Subcutaneous abdominal adipose tissue (tissue), 5 donors: ENCODE data around the gene LRFN2.

ENCODE experiments used
- H3K27ac ChIP-seq: one replicate; pipeline ENCODE4 v1.7.0; 2013; ENCODE audit warnings: low read depth, mild to moderate bottlenecking, inconsistent platforms, low read length, moderate library complexity
- H3K27me3 ChIP-seq, 5 donors: one replicate each; pipeline ENCODE4 v1.7.0; 2013; ENCODE audit warnings: low read length in 5 of 5, inconsistent platforms in 1 of 5; ENCODE audit not compliant: control insufficient read depth in 5 of 5, insufficient read depth in 4 of 5
- H3K36me3 ChIP-seq, 5 donors: one replicate each; pipeline ENCODE4 v1.7.0; 2013; ENCODE audit warnings: low read length in 5 of 5; ENCODE audit not compliant: control insufficient read depth in 5 of 5, insufficient read depth in 5 of 5
- H3K4me1 ChIP-seq, 5 donors: one replicate each; pipeline ENCODE4 v1.7.0; 2013; ENCODE audit warnings: low read length in 5 of 5, mild to moderate bottlenecking in 3 of 5, moderate library complexity in 1 of 5; ENCODE audit not compliant: control insufficient read depth in 5 of 5, insufficient read depth in 5 of 5
- H3K4me3 ChIP-seq, 5 donors: one replicate each; pipeline ENCODE4 v1.7.0; 2013; ENCODE audit warnings: low read length in 5 of 5, low read depth in 1 of 5
- H3K9ac ChIP-seq, 5 donors: one replicate each; pipeline ENCODE4 v1.7.0; 2013; ENCODE audit warnings: low read length in 5 of 5, mild to moderate bottlenecking in 4 of 5, moderate library complexity in 3 of 5
- H3K9me3 ChIP-seq, 5 donors: one replicate each; pipeline ENCODE4 v1.7.0; 2013; ENCODE audit warnings: low read length in 5 of 5; ENCODE audit not compliant: control insufficient read depth in 5 of 5
- donor health status: healthy.
- donor health status: healthy.
- donor health status: healthy.
- donor health status: healthy.
- donor health status: healthy.

Gene LRFN2

DNA sequence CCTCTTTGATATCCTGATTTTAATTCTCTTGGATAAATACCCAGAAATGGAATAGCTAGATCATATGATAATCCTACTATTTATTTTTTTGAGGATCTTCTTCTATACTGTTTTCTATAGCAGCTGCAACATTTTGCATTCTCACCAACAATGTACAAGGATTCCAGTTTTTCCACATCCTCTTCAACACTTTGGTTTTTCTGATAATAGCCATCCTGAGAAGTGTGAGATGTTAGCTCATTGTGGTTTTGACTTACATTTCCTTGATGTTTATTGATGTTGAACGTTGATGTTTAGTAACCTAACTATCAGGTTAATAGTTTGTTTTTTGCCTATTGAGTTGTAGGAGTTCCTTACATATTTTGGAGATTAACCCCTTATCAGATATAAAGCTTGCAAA is 217.3 kb downstream of the LRFN2 start:
- peaks cover 0 to 5% (median 3%) of the 10 kb centered on the region in 5 donors for H3K9me3 ChIP-seq
- H3K4me1 ChIP-seq, result no peaks in the 10 kb centered on the region
- no peaks in the 10 kb centered on the region for H3K27me3 ChIP-seq
- H3K9ac ChIP-seq, result no peak overlapping the region
- H3K4me3 ChIP-seq, result no peak overlapping the region
- no peaks in the 10 kb centered on the region for H3K36me3 ChIP-seq
- H3K27ac ChIP-seq, result no peak overlapping the region

DNA sequence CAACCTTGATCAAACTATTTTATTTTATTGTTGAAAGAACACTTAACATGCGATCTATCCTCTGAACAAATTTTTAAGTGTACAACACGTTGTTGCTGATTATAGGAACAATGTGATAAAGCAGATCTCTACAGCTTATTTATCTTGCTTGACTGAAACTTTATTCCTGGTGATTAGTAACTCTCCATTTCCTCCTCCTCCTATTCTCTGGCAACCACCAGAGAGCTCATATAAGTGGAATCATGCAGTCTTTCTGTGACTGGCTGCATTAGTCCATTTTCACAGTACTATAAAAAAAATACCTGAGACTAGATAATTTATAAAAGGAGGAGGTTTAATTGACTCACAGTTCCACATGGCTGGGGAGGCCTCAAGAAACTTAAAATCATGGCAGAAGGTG is 218.1 kb downstream of the LRFN2 start:
- H3K4me1 ChIP-seq, result no peaks in the 10 kb centered on the region
- peaks cover 0 to 5% (median 3%) of the 10 kb centered on the region in 5 donors for H3K9me3 ChIP-seq
- H3K36me3 ChIP-seq, result no peaks in the 10 kb centered on the region
- H3K4me3 ChIP-seq, result no peak overlapping the region
- no peak overlapping the region for H3K27ac ChIP-seq
- no peak overlapping the region for H3K9ac ChIP-seq
- no peaks in the 10 kb centered on the region for H3K27me3 ChIP-seq

DNA sequence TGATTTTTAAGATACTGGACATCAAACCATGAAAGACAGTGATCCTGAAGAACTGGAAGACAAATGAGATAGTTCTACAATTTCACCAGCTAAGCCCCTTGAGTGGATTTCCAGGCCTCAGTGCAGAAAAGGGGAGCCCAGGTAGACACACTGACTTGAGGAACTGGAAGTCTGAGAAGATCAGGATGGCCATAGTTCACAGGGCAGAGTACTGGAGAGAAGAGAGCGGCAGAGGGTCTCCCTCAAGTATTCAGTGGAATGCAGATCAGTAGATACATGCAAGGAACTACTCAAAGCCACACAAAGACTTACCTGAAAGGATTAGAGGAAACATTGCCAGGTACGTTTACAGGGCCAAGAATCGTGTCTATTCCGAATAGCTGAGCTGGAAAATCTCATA is 224.3 kb downstream of the LRFN2 start:
- H3K9ac ChIP-seq, result no peak overlapping the region
- H3K4me3 ChIP-seq, result no peak overlapping the region
- no peaks in the 10 kb centered on the region for H3K4me1 ChIP-seq
- H3K9me3 ChIP-seq, result peaks cover 0 to 5% (median 3%) of the 10 kb centered on the region in 5 donors
- H3K27ac ChIP-seq, result no peak overlapping the region
- peaks cover 0 to 15% (median 8%) of the 10 kb centered on the region in 5 donors for H3K27me3 ChIP-seq
- no peaks in the 10 kb centered on the region for H3K36me3 ChIP-seq

DNA sequence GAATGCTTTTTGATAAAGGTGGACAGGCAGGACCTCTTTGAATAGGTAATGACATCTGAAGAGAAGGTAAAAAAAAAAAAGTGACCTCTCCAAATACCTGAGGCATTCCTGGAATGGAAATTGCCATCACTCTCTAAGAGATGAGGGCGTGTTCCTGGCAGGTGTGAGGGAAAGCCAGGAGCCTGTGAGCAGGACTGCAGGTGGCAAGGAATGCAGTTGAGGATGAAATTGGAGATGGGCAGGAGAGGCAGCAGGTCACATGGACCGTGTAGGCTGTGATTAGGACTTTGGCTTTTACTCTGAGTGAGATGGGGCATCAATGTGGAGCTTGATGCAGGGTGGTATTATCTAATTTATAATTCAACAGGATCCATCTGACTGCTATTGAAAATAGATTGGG is 227.4 kb downstream of the LRFN2 start:
- peaks cover 0 to 15% (median 8%) of the 10 kb centered on the region in 5 donors for H3K27me3 ChIP-seq
- no peak overlapping the region for H3K4me3 ChIP-seq
- H3K27ac ChIP-seq, result no peak overlapping the region
- H3K9ac ChIP-seq, result no peak overlapping the region
- no peaks in the 10 kb centered on the region for H3K9me3 ChIP-seq
- no peaks in the 10 kb centered on the region for H3K4me1 ChIP-seq
- H3K36me3 ChIP-seq, result no peaks in the 10 kb centered on the region

DNA sequence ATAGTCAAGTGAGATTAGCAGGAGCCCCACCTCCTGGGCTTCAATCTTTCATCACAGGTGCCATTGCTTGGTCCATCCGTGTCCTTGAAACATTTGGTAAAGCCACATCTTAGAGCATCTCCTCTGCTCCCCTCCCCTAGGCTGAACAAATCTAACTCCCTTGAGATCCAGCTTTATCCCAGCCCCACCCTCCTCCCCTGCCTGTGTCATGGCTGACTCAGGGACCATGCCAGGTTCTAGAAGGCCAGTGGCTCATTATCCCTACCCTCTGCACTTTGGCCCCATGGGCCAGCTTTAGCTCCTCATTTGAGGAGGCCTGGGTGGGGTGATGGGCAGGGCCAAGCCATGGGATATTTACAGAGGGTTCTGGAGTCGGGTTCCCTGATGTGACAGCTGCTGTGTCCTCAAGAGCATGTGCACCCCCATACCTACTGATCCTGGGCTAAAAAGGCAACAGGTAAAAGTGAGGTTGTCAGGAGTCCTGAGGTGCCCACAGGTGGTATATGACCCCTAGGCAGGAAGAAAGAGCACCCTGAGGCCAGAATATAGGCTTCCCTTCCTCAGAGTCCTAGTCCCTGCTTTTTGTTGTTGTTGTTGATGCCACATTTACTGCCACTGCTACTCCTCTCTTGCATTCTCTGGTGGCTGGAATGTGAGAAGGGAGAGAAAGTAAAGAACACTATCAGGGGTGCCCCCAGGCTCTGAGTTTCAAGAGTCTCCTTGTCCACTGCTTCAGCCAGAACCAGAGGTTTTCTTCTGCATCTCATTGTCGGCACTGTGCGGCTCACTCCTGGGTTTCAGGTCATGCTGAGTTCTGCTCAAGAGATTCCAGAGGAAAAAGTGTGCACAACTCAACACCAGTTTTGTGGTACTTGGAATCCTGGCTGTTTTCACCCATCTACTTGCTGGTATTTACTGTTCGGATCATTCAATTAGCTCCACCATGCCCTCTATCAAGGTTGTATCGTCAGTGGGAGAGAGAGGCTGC is 228.4 kb downstream of the LRFN2 start:
- peaks cover 0 to 15% (median 8%) of the 10 kb centered on the region in 5 donors for H3K27me3 ChIP-seq
- H3K9me3 ChIP-seq, result no peaks in the 10 kb centered on the region
- no peak overlapping the region for H3K9ac ChIP-seq
- H3K4me3 ChIP-seq, result no peak overlapping the region
- no peak overlapping the region for H3K27ac ChIP-seq
- no peaks in the 10 kb centered on the region for H3K36me3 ChIP-seq
- H3K4me1 ChIP-seq, result peaks cover 0 to 4% (median 0%) of the 10 kb centered on the region in 5 donors

DNA sequence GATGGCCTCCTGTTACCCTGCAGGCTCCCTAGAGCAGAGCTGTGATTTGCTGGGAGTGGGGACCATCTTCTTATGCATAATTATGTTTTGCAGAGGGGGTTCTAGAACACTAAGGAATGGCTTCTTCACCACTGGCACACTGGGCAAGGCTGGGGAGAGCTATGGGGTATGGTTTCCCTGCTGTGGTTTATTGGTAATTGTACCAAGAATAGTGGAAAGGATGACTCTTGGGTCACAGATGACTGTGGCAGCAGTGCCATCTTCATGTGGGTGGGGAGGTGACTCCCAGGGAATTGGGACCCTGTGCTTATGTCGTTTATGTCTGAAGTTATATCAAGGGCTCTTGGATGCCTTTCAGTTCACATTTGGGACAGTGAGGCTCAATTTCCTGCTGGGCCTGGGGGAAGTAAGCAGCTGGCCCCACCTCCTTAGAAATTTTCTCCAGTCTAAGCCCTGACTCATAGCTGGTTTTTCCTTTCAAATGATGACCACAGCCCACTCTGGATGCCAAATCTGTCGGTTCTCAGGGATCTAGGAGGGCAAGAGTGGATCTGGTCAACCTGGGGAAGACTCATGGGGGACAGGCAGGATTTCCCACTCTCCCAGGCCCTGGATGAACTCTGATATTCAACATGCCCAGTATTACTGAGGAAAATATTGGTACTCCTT is 230.8 kb downstream of the LRFN2 start:
- Histone ChIP-seq H3K27ac (no peak overlapping the region), H3K27me3 (peaks cover 0 to 15% (median 8%) of the 10 kb centered on the region in 5 donors), H3K4me3 (no peak overlapping the region), H3K9ac (no peak overlapping the region), H3K9me3 (no peaks in the 10 kb centered on the region), H3K36me3 (no peaks in the 10 kb centered on the region), H3K4me1 (peaks cover 0 to 6% (median 0%) of the 10 kb centered on the region in 5 donors)

DNA sequence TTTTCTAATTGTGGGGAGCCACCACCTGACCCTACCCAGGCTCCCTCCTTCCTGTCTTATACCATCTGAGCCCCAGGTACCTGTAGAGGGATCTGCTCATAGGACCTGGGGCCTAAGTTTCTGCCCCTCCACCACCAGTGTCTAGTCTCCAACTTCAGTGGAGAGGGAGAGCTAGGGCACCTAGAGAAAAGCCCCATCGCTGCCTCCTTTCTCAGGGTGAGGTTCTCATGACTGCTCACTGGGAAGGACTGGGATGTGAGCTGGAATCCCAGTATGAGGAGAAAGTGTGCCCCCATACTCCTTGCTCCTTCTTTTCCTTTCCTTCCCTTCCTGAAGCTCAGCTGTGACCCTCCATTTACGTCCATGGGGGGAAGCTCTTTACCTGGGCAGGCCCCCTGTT is 231.6 kb downstream of the LRFN2 start:
- no peaks in the 10 kb centered on the region for H3K9me3 ChIP-seq
- H3K27ac ChIP-seq, result no peak overlapping the region
- no peak overlapping the region for H3K9ac ChIP-seq
- H3K4me1 ChIP-seq, result peaks cover 0 to 6% (median 0%) of the 10 kb centered on the region in 5 donors
- no peak overlapping the region for H3K4me3 ChIP-seq
- peaks cover 0 to 13% (median 7%) of the 10 kb centered on the region in 5 donors for H3K27me3 ChIP-seq
- H3K36me3 ChIP-seq, result no peaks in the 10 kb centered on the region

DNA sequence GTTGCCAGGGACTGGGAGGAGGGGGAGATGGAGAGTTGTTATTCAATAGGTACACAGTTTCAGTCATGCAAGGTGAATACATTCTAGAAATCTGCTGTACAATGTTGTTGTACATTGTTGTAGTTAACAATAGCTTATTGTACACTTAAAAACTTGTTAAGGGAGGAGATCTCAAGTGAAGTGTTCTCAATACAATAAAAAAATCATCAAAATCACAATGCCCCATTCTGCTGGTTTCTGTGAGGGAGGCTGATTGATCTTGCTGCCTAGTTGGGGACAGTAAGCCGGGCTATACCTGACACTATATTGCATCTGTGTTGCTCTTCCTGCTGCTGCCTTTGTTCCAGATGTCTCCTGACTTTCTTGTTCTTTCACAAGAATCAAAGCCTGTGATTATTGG is 232.1 kb downstream of the LRFN2 start:
- Histone ChIP-seq H3K36me3 (no peaks in the 10 kb centered on the region), H3K9me3 (no peaks in the 10 kb centered on the region), H3K27me3 (peaks cover 0 to 11% (median 7%) of the 10 kb centered on the region in 5 donors), H3K27ac (no peak overlapping the region), H3K4me3 (no peak overlapping the region), H3K9ac (no peak overlapping the region), H3K4me1 (peaks cover 0 to 6% (median 0%) of the 10 kb centered on the region in 5 donors)

DNA sequence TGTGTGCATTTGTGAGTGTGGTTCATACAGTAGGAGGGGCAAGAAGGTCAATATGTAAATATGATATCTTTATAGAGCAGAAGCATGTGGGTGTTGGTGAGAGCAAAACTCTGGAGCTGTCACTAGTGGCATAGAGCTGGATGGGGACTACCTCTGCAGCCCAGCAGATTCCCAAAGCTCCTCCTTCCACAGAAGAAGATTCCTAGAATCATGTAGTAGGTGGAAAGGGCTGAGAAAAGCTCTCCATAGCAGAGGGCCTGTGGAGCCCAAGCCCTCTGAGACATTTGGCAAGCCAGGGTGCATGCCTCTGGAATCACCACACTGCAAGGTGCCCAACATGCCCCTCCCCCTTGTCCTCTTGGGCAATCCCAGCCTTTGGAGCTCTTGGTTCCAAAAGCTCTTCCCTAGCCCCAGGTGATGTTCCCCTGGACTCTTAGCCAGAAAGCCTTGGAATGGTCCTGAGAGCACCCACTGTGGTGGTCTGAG is 233.2 kb downstream of the LRFN2 start:
- no peaks in the 10 kb centered on the region for H3K36me3 ChIP-seq
- H3K9ac ChIP-seq, result no peak overlapping the region
- peaks cover 0 to 6% (median 0%) of the 10 kb centered on the region in 5 donors for H3K4me1 ChIP-seq
- peaks cover under 1 to 12% (median 4%) of the 10 kb centered on the region in 5 donors for H3K27me3 ChIP-seq
- no peak overlapping the region for H3K27ac ChIP-seq
- no peaks in the 10 kb centered on the region for H3K9me3 ChIP-seq
- no peak overlapping the region for H3K4me3 ChIP-seq
